ENCODE results near the gene KRTAP1-5.

- TF ChIP-seq POLR2A (IDR thresholded peaks at IDR 0.05; ENCODE audit: low read length) (no peak), GATA1 (IDR thresholded peaks at IDR 0.05; ENCODE audit: low read depth, low read length) (no peak)
Measured at GRCh38 chr17:41071606-41072360, 44.8 kb upstream of the KRTAP1-5 start.
